Lung microvascular endothelial cell (primary cell): ENCODE measurements around the gene PFKP. TPM values are rescaled to one million over a fixed set of nuclear protein-coding genes. Genes with fewer than 3 reads are reported as not detected.
"Not testable (repeated sequence)": the region's sequence is repeated elsewhere in the genome, so short reads cannot be mapped to it uniquely, and the experiment has no call there.

Experiments used
- DNase-seq, 2 donors: peaks; one replicate each; pipeline versions ENCODE4 v3.0.0 to v3.0.0-alpha.2; 2010; ENCODE audit warnings: low read depth in 2 of 2
- total RNA-seq: library from RNA; depleted of rRNA; stranded (reverse); fragments of >200 nt; gene quantifications from 2 replicates; pipeline ENCODE4 v1.2.1, GENCODE V29; 2014

Gene PFKP
- total RNA-seq, 1 donor from 2014 or later = 110 TPM

- no peak for DNase-seq
Measured at GRCh38 chr10:3150961-3151360, 83.6 kb downstream of the PFKP start.

GRCh38 chr10:3151889-3152565 is 84.7 kb downstream of the PFKP start:
- DNase-seq = no peak

- DNase-seq = no peak
Measured at GRCh38 chr10:3152566-3152935, 85.2 kb downstream of the PFKP start.

- no peak for DNase-seq
Measured at GRCh38 chr10:3154666-3155065, 87.3 kb downstream of the PFKP start.

- DNase-seq = no peak
Measured at GRCh38 chr10:3159152-3159551, 91.8 kb downstream of the PFKP start.

GRCh38 chr10:3162533-3162932 is 95.2 kb downstream of the PFKP start:
- DNase-seq = no peak

GRCh38 chr10:3163879-3164278 is 96.5 kb downstream of the PFKP start:
- DNase-seq = peak in 1 of 2 donors; percentile 19

- DNase-seq = no peak
Measured at GRCh38 chr10:3165196-3165595, 97.8 kb downstream of the PFKP start.

- DNase-seq = no peak
Measured at GRCh38 chr10:3166496-3167290, 99.3 kb downstream of the PFKP start.

GRCh38 chr10:3167611-3168330 is 100.4 kb downstream of the PFKP start:
- DNase-seq = no peak

- no peak for DNase-seq
Measured at GRCh38 chr10:3169271-3169670, 101.9 kb downstream of the PFKP start.

GRCh38 chr10:3169673-3170072 is 102.3 kb downstream of the PFKP start:
- DNase-seq = no peak

- not testable (repeated sequence) for DNase-seq
Measured at GRCh38 chr10:3171488-3171887, 104.1 kb downstream of the PFKP start.

- peak; percentile 65 to 72 for DNase-seq
Measured at GRCh38 chr10:3172081-3172445, 104.7 kb downstream of the PFKP start.

GRCh38 chr10:3172446-3173170 is 105.3 kb downstream of the PFKP start, which contains the start of gene PITRM1:
Gene PITRM1, minus strand, starts transcription at chr10:3172782. Its CDS starts 10 bp downstream, at chr10:3172772.
- peak; percentile 100 for DNase-seq

GRCh38 chr10:3173171-3173878 is 106.0 kb downstream of the PFKP start:
- DNase-seq = no peak

GRCh38 chr10:3178042-3178441 is 110.7 kb downstream of the PFKP start:
- DNase-seq = no peak

GRCh38 chr10:3179174-3179573 is 111.8 kb downstream of the PFKP start:
- DNase-seq = no peak

GRCh38 chr10:3180355-3181025 is 113.1 kb downstream of the PFKP start:
- no peak for DNase-seq

GRCh38 chr10:3185386-3185785 is 118.0 kb downstream of the PFKP start:
- no peak for DNase-seq
